GM06990 (cell line): ENCODE measurements around the gene IMPDH2.

ENCODE experiments used
- DNase-seq: peaks from one replicate; pipeline ENCODE4 v3.0.0-alpha.2; 2011; ENCODE audit not compliant: insufficient read length; ENCODE audit errors: extremely low read depth
- H3K27me3 ChIP-seq: replicated peaks from 2 replicates; pipeline ENCODE4 v1.6.0; 2011; ENCODE audit warnings: low read length; ENCODE audit not compliant: control insufficient read depth, insufficient read depth
- H3K36me3 ChIP-seq: 2 replicates; pipeline ENCODE4 v1.5.1; 2011; ENCODE audit warnings: low read length; ENCODE audit not compliant: control insufficient read depth, insufficient read depth
- H3K4me3 ChIP-seq: replicated peaks from 2 replicates; pipeline ENCODE4 v1.5.1; 2011; ENCODE audit warnings: low read depth, mild to moderate bottlenecking, control low read depth, low read length
- TF ChIP-seq, protein P1 (sequence below): IDR thresholded peaks from 2 replicates; pipeline ENCODE4 v1.5.1; 2011; ENCODE audit warnings: low read length, control low read depth, mild to moderate bottlenecking, inconsistent platforms; ENCODE audit not compliant: insufficient read depth, poor library complexity, severe bottlenecking

The IMPDH2 gene

DNA sequence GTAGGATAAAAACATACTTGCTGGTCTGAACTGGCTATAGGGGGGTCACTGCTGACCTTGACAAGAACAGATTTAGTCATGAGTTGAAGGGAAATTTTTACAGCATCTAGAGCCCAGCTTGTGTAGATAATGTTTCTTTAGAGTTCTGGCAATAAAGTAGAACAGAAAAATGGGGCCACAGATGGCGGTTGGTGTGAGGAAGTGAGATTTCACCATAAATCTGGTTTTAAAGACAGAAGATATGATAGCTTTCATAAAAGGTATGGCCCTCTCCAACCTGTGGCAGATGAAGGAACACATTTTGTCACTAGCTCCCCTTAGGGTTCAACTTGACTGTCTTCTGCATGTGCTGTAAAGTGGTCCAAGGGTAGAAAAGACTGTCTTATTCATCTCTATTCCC is 24.3 kb upstream of the IMPDH2 start:
- no peak for DNase-seq
- TF ChIP-seq, protein P1, sequence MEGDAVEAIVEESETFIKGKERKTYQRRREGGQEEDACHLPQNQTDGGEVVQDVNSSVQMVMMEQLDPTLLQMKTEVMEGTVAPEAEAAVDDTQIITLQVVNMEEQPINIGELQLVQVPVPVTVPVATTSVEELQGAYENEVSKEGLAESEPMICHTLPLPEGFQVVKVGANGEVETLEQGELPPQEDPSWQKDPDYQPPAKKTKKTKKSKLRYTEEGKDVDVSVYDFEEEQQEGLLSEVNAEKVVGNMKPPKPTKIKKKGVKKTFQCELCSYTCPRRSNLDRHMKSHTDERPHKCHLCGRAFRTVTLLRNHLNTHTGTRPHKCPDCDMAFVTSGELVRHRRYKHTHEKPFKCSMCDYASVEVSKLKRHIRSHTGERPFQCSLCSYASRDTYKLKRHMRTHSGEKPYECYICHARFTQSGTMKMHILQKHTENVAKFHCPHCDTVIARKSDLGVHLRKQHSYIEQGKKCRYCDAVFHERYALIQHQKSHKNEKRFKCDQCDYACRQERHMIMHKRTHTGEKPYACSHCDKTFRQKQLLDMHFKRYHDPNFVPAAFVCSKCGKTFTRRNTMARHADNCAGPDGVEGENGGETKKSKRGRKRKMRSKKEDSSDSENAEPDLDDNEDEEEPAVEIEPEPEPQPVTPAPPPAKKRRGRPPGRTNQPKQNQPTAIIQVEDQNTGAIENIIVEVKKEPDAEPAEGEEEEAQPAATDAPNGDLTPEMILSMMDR = no peak
- H3K4me3 ChIP-seq = no peak overlapping the region
- peaks cover 22% of the 10 kb centered on the region for H3K36me3 ChIP-seq
- H3K27me3 ChIP-seq = no peaks in the 10 kb centered on the region

DNA sequence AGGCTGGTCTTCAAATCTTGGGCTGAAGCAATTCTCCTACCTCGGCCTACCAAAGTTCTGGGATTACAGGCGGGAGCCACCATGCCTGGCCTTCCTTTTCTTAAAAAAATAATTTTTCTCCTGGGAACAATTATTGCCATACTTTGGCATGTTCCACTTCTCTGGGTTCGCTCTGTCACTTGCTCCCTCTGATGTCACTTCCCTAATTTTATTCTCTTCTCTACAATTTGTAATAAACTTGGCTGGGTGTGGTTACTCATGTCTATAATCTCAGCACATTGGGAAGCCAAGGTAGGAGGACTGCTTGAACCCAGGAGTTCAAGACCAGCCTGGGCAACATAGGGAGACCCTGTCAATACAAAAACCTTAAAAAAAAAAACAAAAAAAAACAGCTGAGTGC is 6.1 kb upstream of the IMPDH2 start:
- H3K27me3 ChIP-seq = no peaks in the 10 kb centered on the region
- peaks cover 17% of the 10 kb centered on the region for H3K36me3 ChIP-seq
- no peak for DNase-seq
- H3K4me3 ChIP-seq = no peak overlapping the region
- TF ChIP-seq, protein P1 = no peak

DNA sequence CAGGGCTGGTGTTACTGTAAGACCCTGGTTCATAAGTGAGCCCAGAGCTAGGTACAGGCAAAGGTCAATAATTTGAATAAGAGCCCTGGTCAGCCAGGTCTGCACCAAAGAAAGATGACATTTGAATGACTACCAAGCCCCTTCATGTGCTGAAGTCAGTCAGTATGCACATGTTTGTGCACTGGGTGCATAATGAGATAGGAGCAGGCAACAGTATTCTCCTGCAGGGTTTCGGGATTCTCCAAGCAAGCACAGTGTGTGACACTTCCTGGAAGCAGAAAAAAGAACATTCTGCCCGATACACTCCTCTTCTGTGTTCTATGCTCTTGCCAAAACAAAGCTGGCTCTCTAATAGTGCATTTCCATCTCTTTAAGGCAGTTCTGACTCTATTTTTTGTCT is 5.5 kb upstream of the IMPDH2 start:
- H3K36me3 ChIP-seq = peaks cover 17% of the 10 kb centered on the region
- H3K27me3 ChIP-seq = no peaks in the 10 kb centered on the region
- TF ChIP-seq, protein P1 = no peak

DNA sequence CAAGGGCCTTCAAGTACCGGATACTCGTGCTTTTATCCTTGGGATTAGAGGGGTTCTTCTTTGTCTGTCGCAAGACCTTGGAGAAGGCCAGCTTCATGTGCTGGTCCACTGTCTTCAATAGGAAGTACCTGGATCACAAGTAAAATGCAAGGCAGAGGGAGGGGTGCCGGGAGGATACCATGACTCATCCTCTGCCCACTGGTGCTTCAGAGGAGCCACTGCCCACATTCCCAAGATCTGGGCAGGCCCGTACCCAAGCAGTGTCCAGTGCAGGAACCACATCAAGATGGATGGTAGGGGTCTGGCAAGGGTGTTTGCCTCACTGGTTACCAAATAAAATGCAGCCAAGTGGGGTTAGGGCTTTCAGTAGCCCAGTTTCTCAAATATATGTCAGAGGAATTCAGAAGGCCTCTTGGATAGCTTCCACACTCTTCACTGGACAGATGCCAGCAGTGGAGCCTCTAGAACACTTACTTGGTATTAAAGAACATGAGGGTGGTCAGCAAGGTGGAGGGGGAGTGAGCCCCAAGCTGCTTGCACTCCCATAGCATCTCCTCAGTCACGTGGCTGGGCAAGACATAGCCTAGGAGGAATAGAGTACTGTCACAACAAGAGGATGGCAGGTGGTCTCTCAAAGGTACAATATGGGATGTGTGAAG is 3.6 kb upstream of the IMPDH2 start:
- Histone ChIP-seq H3K4me3 (no peak overlapping the region), H3K27me3 (no peaks in the 10 kb centered on the region), H3K36me3 (peaks cover 17% of the 10 kb centered on the region)
- DNase-seq = no peak
- TF ChIP-seq, protein P1 = no peak

More for the DNA sequence above, 5.5 kb upstream of the IMPDH2 start:
- no peak overlapping the region for H3K4me3 ChIP-seq
- DNase-seq = no peak

DNA sequence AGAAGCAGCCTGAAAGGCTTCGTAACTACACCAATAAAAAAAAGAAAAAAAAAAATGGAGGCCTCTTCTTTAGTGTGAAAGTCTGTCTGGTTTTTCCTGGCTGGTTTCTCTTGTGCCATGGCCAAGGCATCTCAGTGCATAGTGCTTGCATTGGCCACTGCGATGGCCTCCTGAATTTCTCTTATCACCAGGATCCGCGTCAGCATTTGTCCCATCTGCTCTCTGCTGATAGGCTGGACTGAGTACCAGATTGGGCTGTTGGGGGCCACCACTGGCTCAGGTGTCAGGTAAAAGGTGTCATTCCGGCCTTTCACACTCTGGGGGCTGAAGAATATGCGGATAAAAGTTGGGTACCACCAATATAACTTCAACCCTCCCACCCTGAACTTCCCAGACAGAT is 1.1 kb upstream of the IMPDH2 start:
- H3K36me3 ChIP-seq = peaks cover 23% of the 10 kb centered on the region
- no peak overlapping the region for H3K4me3 ChIP-seq
- TF ChIP-seq, protein P1 = no peak
- no peak for DNase-seq
- H3K27me3 ChIP-seq = no peaks in the 10 kb centered on the region

DNA sequence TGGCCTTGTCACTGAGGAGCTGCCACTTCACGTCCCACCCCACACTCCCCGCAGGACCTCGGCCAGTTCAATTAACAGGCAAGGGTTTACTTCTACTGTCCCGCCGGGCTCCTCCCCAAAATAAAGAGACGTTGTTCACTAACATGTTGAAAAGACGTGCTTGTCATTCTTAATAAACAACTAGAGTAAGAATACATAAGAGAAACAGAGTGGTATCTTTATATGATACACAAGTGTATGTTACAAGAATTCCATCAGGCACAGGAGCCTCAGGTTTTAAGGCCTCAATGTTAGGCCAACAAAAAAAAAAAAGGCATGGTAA is 326 bp upstream of the IMPDH2 start:
- Histone ChIP-seq H3K36me3 (peaks cover 28% of the 10 kb centered on the region), H3K27me3 (no peaks in the 10 kb centered on the region), H3K4me3 (no peak overlapping the region)
- DNase-seq = no peak
- TF ChIP-seq, protein P1 = no peak
